ENCODE data around the gene SHISA9.

The SHISA9 gene

DNA sequence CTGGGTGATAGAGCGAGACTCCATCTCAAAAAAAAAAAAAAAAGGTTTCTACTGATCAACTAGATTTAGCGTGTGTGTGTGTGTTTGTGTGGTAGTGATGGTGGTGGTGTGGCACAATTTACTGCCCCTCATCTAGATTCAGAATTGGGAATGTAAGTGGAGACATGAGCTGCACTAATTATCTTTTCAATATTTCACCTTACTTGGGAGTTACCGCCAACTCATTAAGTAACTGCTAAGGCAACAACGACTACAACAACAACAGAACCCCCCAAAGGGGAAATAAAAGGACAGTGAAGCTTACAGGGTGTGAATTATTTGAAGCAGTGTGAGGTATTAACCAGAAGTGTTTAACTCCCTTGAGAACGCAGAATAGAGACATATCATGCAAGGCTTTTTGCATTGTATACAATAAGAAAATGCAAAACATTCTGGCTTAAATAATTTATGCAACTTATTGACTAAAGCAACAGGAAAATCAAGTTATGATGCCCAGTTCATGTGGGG, 180.5 kb downstream of the SHISA9 start:
- DNase-seq: no peak

DNA sequence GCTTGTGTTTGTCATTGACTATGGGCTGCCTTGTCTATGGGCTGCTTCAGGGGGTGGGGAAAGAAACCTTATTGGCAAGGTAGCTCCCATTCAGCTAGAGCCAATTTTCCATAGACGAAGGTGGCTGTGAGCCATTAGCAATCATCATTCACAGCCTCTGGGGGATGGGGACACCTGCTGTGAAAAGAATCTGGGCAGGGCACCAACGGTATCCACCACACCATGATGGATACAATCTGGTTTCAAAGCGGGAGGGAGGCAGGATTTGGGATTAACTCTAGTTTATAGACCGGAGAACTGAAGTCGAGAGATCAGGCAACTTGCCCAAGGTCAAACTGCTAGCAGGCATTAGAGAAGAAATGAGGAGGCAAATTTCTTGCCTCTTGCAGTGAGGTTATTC, 182.3 kb downstream of the SHISA9 start:
- no peak for DNase-seq

- DNase-seq: no peak
These were observed 182.9 kb downstream of the SHISA9 start for GRCh38 chr16:13084331-13084730.

- DNase-seq: no peak
These were observed 192.3 kb downstream of the SHISA9 start for GRCh38 chr16:13093661-13094060.

GRCh38 chr16:13095061-13095460, 193.7 kb downstream of the SHISA9 start:
- DNase-seq: no peak

- no peak for DNase-seq
These were observed 197.1 kb downstream of the SHISA9 start for GRCh38 chr16:13098536-13098935.

DNA sequence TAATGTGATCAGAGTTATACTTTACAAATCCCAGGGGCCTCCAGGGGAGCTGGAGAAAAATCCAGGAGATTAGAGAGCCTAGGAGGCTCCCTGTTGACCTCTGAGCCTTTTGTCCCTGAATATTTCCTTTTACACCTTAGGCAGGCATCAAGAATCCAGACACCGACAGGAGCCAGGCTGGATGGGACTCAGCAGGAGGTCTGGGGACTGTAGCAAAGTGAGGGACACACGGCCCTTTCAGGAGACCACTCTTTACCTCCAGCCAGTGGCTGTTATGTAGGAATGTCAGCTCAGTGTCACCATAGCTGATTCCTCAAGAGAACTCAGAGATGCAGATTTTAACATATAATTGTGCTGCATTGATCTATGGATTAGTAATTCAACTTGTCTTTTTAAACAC, 198.4 kb downstream of the SHISA9 start:
- DNase-seq: no peak

DNA sequence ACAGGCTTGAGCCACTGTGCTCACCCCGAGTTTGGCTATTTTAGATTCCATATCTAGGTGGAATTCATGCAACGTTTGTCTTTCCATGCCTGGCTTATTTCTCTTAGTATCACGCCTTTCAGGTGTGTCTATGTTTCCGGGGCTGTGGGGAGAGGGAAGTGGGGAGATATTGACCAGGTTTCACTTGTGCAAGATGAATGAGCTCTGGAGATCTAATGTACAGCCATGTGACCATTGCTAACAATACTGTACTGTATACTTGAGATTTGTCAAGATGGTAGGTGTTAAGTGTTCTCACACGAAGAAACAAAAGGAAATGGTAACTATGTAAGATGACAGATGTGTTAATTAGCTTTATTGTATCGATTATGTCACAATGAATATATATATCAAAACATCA, 199.6 kb downstream of the SHISA9 start:
- no peak for DNase-seq

GRCh38 chr16:13101828-13102227, 200.4 kb downstream of the SHISA9 start:
- DNase-seq: no peak

GRCh38 chr16:13102401-13102800, 201.0 kb downstream of the SHISA9 start:
- DNase-seq: no peak

DNA sequence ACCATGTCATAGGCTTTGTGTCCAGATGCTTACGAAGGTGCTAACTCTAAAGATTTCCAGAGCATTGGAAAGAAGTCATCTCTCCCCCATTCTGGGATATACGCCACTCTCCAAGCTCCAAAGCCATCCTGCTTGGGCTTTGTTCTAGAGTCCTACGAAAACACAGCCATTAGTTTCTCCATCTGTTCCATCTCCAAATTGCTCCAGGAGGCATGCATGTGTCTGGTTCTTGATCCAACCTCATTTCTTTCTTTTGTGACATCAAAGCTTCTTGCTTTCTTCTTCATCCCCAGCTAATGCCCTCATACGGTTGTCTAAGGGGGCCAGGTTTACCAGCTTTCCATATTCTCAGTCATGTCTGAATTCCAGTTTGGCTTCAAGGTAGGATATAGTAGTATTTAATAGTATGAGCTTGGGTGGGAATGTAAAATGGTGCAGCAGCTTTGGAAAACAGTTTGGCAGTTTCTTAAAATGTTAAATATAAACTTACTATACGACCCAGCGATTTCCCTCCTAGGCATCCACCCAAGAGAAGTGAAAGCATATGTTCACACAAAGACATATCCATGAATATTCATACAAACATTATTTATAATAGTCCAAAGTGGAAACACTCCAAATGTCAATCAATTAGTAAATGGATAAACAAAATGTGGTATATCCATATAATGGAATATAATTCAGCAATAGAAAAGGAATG, 202.6 kb downstream of the SHISA9 start:
- DNase-seq: no peak

DNA sequence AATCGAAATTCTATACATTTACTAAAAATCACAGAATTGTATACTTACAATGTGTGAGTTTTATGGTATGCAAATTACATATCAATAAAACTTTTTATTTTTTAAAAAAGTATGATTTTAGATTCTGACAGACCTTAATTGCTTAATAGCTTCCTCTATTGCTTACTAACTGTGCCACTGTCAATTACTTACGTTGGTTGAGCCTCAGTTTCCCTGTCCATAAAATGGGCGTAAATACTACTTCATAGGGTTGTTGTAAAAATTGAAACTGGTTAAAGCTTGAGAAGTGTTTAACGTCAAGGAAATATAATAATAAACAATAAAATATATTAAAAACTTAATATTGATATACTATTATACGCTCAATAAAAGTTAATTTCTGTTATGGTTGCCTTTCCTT, 203.4 kb downstream of the SHISA9 start:
- DNase-seq: no peak

GRCh38 chr16:13105427-13105826, 204.0 kb downstream of the SHISA9 start:
- no peak for DNase-seq

- no peak for DNase-seq
These were observed 205.1 kb downstream of the SHISA9 start for GRCh38 chr16:13106464-13106863.

DNA sequence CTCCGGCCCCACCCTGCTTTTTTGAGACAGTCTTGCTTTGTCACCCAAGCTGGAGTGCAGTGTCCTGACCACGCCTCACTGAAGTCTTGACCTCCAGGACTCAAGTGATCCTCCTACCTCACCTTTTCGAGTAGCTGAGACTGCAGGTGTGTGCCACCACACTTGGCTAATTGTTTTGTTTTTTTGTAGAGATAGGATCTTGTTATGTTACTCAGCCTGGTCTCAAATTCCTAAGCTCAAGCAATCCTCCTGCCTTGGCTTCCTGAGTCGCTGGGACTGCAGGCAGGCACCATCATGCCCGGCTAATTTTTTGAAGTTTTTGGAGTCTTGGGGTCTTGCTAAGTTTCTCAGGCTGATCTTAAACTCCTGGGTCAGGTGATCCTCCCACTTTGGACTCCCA, 206.7 kb downstream of the SHISA9 start:
- DNase-seq: no peak

DNA sequence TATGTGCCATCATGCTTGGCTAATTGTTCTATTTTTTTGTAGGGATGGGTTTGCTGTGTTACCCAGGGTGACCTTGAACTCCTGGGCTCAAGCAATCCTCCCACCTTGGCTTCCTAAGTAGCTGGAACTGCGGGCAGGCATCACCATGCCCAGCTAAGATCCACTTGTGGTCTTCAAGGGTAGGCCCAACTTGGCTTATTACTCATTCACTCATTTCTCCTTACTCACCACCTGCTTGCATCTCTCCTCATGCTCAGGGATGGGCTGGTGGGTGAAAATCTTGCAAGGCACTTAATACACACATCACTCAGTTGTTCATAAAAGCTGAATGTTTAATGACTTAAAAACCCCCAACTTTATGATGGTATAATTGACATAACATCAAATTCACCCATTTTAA, 207.8 kb downstream of the SHISA9 start:
- DNase-seq: no peak

DNA sequence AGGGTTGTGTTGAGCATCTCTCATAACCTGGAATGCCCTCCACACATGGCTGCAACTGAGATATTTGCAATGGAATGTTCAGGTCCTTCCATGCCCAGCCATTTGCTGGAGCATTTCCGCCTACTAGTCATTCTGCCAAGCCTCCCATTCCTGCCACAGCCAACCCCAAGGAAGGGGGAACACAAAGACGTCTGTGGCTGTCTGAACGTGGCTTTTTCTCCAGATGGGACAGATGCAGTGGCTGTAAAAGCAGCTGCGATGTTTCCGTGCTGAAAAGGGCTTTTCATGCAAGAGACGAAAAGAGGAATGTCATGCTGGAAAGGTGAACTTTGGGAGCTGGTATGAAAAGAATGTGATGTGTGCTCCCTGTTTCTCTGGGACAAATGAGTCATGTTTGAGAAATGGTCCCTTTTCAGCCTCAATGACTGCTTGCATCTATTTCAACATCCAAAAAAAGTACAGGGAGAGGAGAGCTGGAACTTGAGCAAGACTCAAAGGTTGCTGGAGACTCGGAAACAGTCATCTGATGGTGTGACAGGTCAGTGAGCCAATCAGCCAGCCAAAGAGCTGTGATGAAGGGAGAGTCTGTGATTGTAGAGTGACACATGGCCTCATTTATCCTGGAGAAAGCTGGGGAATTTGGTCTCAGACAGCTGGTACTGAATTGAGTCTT, 208.9 kb downstream of the SHISA9 start:
- DNase-seq: no peak

DNA sequence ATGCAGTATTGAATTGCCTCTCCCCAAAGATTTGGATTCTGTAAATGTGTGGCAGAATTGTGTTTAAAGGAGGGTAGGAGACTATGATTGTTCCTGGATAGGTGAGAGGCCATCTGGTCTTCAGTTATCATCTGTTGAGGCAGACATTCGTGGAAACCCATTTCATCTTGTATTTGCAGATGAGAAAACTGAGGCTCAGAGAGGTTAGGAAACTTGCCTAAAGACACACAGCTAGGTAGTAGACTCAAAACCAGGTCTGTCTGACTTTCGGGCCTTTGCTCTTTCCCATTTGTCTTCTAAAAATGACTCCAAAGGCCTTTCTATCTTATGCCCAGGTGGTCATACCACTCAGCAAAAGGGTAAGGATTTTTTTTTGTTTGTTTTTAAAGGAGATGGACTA, 210.3 kb downstream of the SHISA9 start:
- DNase-seq: no peak

DNA sequence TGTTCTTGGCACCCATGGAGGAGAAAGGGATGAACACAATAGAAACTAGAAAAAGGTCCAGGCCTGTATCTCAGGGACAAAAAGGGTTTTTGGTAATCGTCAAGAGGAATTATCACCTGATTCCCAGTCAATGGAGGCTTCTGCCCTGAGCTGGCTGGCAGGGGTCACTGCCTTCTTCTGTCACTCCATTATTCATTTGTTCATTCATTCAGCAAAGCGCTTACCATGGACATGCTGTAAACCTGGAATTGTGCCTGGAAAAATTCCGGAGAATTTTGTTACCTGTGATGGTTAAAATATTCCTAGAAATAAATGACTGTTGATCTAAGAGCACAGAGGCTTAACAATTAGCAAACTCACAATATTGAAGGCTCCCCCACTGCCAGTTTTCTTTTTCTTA, 212.3 kb downstream of the SHISA9 start:
- no peak for DNase-seq

DNA sequence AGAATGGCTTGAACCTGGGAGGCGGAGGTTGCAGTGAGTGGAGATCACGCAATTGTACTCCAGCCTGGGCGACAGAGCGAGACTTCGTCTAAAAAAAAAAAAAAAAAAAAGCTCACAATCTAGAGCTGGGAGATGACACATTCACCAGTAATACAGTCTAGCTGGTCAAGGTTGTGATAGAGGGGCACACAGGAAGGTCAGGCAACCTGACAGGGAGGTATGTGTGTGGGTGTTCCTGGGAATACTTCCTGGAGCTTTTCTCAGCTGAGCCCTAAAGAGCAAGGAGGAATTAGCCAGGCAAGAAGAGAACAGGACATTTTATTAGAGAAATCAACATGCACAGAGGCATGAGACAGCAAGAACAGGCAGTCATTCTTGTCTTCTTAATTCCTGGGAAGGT, 216.7 kb downstream of the SHISA9 start:
- DNase-seq: no peak

DNA sequence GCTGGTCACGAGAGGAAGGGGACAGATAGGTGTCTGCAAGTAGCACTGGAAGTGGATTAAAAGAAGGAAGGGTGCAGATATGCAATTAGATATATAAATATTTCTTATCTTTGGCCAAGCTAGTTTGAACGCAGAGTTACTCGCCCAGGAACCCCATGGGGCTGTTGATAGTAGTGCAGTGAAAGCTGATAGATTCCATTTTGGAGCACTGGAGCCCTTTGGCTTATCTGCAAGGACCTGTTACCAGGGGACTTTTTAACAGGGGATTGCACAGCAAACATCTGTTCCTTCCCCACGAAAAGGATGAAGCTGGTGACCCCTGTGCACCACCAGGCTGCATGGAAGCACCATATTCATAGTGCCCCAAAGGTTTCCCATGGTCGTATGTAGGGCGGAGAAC, 218.7 kb downstream of the SHISA9 start:
- DNase-seq: no peak

GRCh38 chr16:13120557-13120956, 219.2 kb downstream of the SHISA9 start:
- no peak for DNase-seq

GRCh38 chr16:13123991-13124390, 222.6 kb downstream of the SHISA9 start:
- no peak for DNase-seq

GRCh38 chr16:13127144-13127543, 225.7 kb downstream of the SHISA9 start:
- no peak for DNase-seq

GRCh38 chr16:13130586-13130985, 229.2 kb downstream of the SHISA9 start:
- DNase-seq: no peak

Data from T-helper 9 cell (primary cell).